NT2/D1 (cell line): ENCODE measurements around the gene IMMP2L.

Source experiments
- DNase-seq: peaks from one replicate; pipeline ENCODE4 v3.0.0-alpha.2; 2011; ENCODE audit warnings: low read depth, low spot score
- H3K27me3 ChIP-seq: 2 replicates; pipeline ENCODE4 v1.6.0; 2011; ENCODE audit warnings: mild to moderate bottlenecking; ENCODE audit not compliant: insufficient read length, insufficient read depth
- H3K36me3 ChIP-seq: 2 replicates; pipeline ENCODE4 v1.6.1; 2011; ENCODE audit warnings: mild to moderate bottlenecking, low read length, mixed read lengths; ENCODE audit not compliant: insufficient read depth, insufficient read length
- H3K4me1 ChIP-seq: 2 replicates; pipeline ENCODE4 v1.5.1; 2011; ENCODE audit not compliant: insufficient read depth, insufficient read length
- H3K4me3 ChIP-seq: 2 replicates; pipeline ENCODE4 v1.5.1; 2011; ENCODE audit warnings: low read depth; ENCODE audit not compliant: insufficient read length
- H3K9ac ChIP-seq: 2 replicates; pipeline ENCODE4 v1.6.0; 2011; ENCODE audit warnings: low read depth; ENCODE audit not compliant: insufficient read length
- H3K9me3 ChIP-seq: 2 replicates; pipeline ENCODE4 v1.5.1; 2011; ENCODE audit warnings: mild to moderate bottlenecking, low read length; ENCODE audit not compliant: insufficient read depth
- SUZ12 ChIP-seq: IDR thresholded peaks from 2 replicates; pipeline ENCODE4 v1.6.1; 2011; ENCODE audit not compliant: insufficient read length, insufficient read depth; ENCODE audit errors: extremely low read depth
- YY1 ChIP-seq: IDR thresholded peaks from 2 replicates; pipeline ENCODE4 v1.6.1; 2011; ENCODE audit not compliant: insufficient read length, insufficient read depth
- ZNF274 ChIP-seq: IDR thresholded peaks from 2 replicates; pipeline ENCODE4 v1.6.1; 2011; ENCODE audit warnings: mild to moderate bottlenecking, low read depth, low read length

The IMMP2L gene

DNA sequence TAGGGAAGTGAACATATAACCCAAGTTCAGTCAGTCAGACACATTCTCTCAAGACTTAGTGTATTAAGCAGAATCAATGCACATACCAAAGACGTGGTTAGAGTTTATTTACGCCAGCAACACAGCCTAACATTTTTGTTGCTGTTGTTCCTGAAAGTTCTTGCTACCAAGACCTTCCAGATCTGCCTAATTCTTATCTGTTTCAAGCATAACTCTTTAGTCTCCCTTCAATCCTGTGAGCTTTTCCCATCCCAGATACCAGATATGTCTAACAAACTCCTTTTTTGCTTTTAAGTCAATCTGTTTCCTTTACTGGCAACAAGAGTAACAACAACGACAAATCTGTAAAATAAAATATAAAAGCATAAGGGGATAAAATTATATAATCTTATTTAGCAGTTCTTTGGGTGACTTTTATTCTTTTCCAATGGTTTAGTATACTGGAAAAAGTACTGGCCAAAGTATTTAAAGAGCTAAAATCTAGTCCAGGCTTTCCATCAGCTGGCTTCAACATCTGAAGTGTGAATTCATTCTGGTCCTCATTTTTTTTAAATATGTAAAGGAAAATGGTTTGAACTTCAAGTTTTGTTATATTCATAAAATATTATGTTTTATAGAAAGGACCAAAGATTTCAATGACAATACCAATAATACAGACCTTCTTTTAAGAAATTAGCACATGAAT is 193.8 kb downstream of the IMMP2L start:
- H3K4me3 ChIP-seq = no peak overlapping the region
- no peaks in the 10 kb centered on the region for H3K9me3 ChIP-seq
- no peak overlapping the region for H3K9ac ChIP-seq
- no peaks in the 10 kb centered on the region for H3K4me1 ChIP-seq
- TF ChIP-seq SUZ12 = no peak
- DNase-seq = no peak
- H3K27me3 ChIP-seq = no peaks in the 10 kb centered on the region
- H3K36me3 ChIP-seq = no peaks in the 10 kb centered on the region

DNA sequence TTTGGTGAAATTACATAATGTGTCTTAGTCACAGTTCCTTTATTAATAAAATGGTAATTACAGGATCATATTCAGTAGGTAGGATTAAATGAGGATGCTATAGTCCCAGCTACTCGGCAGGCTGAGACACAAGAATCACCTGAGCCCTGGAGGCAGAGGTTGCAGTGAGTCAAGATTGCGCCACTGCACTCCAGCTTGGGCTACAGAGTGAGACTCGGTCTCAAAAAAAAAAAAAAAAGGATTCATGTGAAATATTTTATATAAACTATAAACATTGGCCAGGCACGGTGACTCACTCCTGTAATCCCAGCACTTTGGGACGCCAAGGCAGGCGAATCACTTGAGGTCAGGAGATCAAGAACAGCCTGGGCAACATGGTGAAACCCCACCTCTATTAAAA is 197.9 kb downstream of the IMMP2L start:
- Histone ChIP-seq H3K4me3 (no peak overlapping the region), H3K4me1 (no peaks in the 10 kb centered on the region), H3K27me3 (no peaks in the 10 kb centered on the region), H3K9ac (no peak overlapping the region), H3K36me3 (no peaks in the 10 kb centered on the region), H3K9me3 (no peaks in the 10 kb centered on the region)
- TF ChIP-seq SUZ12 (no peak), ZNF274 (no peak), YY1 (no peak)
- no peak for DNase-seq

DNA sequence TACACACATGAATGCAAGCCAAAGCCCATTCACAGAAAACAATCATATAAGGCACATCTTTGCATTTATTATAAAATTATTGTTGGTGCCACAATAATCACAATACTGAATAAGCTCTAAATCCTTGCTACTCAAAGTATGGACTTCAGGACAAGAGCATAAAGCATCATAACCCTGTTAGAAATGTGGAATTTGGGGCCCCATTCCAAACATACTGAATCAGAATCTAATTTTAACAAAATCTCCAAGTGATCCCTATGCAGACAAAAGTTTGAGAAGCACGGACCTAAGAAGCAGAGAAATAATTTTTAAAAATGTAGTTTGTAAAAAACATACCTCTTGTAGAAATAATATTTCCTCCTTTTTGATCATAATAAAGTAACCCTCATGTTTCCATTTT is 199.2 kb downstream of the IMMP2L start:
- Histone ChIP-seq H3K9ac (no peak overlapping the region), H3K27me3 (no peaks in the 10 kb centered on the region), H3K4me1 (no peaks in the 10 kb centered on the region), H3K36me3 (no peaks in the 10 kb centered on the region), H3K9me3 (no peaks in the 10 kb centered on the region), H3K4me3 (no peak overlapping the region)
- TF ChIP-seq ZNF274 = no peak
- no peak for TF ChIP-seq SUZ12
- no peak for TF ChIP-seq YY1
- DNase-seq = no peak

DNA sequence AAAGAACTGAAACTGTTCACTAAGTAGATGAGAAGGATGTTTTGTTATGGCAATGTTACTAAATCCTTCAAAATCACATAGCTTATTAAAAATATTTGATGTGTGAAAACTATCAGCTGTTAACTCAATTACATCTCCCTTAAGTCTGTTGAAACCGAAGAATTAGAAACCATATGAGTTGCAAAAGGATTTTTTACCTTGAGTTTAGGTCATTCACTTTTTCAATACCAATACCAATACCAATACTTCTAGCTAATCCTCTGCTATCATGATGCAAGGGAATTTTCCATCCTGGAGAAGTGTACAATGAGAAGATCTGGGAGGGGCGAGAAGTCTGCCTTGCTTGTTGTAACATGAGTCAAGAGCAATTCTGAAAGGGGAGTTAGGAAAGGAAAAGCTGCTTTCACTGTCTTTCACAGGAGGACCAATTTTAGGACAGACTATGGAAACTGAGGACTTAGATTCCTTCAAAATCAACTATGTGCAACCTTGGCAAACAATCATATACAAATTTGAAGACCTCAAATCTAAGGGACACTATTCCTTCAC is 199.7 kb downstream of the IMMP2L start:
- no peaks in the 10 kb centered on the region for H3K4me1 ChIP-seq
- TF ChIP-seq ZNF274 (no peak), YY1 (no peak), SUZ12 (no peak)
- H3K9me3 ChIP-seq = no peaks in the 10 kb centered on the region
- no peak for DNase-seq
- no peak overlapping the region for H3K4me3 ChIP-seq
- no peaks in the 10 kb centered on the region for H3K36me3 ChIP-seq
- H3K9ac ChIP-seq = no peak overlapping the region
- H3K27me3 ChIP-seq = no peaks in the 10 kb centered on the region

DNA sequence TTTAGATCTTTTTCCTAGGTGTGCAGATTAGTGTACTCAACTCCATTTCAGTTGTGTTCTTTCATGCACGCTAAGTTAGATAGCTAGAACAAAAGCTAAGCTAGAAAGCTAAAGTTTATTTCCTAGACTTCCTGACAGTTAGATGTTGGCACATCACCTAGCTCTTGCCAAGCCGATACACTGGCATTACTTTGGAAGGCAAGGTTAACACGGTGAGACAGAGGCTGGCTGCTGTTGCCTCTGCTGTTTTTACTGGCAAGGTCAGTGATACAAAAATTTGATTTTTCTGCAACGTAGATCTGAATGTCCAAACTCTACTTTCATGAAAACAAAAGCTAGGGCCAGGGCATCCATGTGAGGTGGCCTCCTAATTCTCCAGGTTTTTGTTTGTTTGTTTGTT is 203.4 kb downstream of the IMMP2L start:
- no peak for TF ChIP-seq ZNF274
- TF ChIP-seq YY1 = no peak
- no peak for TF ChIP-seq SUZ12
- H3K4me3 ChIP-seq = no peak overlapping the region

DNA sequence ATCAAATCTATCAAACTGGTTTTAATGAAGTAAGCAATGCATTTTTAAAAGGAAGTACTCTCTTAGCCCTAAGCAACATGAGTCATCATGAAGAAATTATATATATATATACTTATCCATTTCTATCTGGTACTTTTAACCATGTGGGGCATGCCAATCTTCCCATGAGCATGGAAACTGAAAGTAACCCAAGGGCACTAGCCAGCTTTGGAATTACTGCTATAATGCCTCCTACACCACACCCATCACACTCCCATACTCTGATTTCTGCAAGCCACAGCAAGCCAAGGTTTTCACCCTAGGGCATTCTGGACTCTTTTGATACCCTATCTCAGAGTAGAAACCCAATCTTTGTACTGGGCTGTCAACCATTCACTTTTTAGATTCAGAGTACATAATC is 204.6 kb downstream of the IMMP2L start:
- Histone ChIP-seq H3K4me3 (no peak overlapping the region), H3K9ac (no peak overlapping the region), H3K9me3 (no peaks in the 10 kb centered on the region), H3K36me3 (no peaks in the 10 kb centered on the region), H3K4me1 (no peaks in the 10 kb centered on the region), H3K27me3 (no peaks in the 10 kb centered on the region)
- no peak for DNase-seq
- TF ChIP-seq ZNF274 (no peak), YY1 (no peak), SUZ12 (no peak)

More for the DNA sequence above, 203.4 kb downstream of the IMMP2L start:
- no peak for DNase-seq
- no peaks in the 10 kb centered on the region for H3K9me3 ChIP-seq
- no peaks in the 10 kb centered on the region for H3K27me3 ChIP-seq
- no peaks in the 10 kb centered on the region for H3K36me3 ChIP-seq
- no peak overlapping the region for H3K9ac ChIP-seq
- no peaks in the 10 kb centered on the region for H3K4me1 ChIP-seq

- no peak for TF ChIP-seq YY1
- no peak for TF ChIP-seq SUZ12
- TF ChIP-seq ZNF274 = no peak
- H3K27me3 ChIP-seq = no peaks in the 10 kb centered on the region
- no peak for DNase-seq
These were observed 205.4 kb downstream of the IMMP2L start for GRCh38 chr7:111356941-111357340.

DNA sequence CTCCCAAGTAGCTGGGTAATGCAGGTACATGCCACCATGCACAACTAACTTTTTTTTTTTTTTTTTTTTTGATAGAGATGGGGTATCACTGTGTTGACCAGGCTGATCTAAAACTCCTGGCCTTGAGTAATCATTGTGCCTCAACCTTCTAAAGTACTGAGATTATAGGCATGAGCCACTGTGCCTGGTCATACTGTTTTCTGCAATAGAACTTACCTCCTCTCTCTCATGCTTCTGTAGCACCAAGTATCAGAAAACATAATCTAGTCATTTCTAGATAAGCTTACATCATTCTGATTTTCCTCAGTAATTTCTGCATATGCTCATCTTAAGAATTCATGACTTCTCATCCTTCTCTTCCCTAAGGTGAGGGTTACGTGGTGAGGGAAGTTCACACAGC is 210.0 kb downstream of the IMMP2L start:
- DNase-seq = no peak
- H3K9me3 ChIP-seq = no peaks in the 10 kb centered on the region
- H3K4me1 ChIP-seq = no peaks in the 10 kb centered on the region
- H3K36me3 ChIP-seq = no peaks in the 10 kb centered on the region
- no peaks in the 10 kb centered on the region for H3K27me3 ChIP-seq
- H3K4me3 ChIP-seq = no peak overlapping the region
- H3K9ac ChIP-seq = no peak overlapping the region
- TF ChIP-seq YY1 = no peak
- no peak for TF ChIP-seq SUZ12
- no peak for TF ChIP-seq ZNF274

More at GRCh38 chr7:111356941-111357340, 205.4 kb downstream of the IMMP2L start:
- H3K9me3 ChIP-seq = no peaks in the 10 kb centered on the region
- H3K4me3 ChIP-seq = no peak overlapping the region
- no peaks in the 10 kb centered on the region for H3K36me3 ChIP-seq
- no peaks in the 10 kb centered on the region for H3K4me1 ChIP-seq
- no peak overlapping the region for H3K9ac ChIP-seq
